Trophoblast cell (in vitro differentiated cells and primary cell): Measurements from ENCODE around the gene MXRA7.

Experiments used
- DNase-seq, 2 donors: peaks; one replicate each; pipeline ENCODE4 v3.0.0-alpha.2; 2016
- H2AFZ ChIP-seq: 2 replicates; pipeline ENCODE4 v1.6.1; 2013; ENCODE audit warnings: low read length, moderate library complexity, mild to moderate bottlenecking; ENCODE audit not compliant: insufficient read depth, poor library complexity
- H2AK5ac ChIP-seq: 2 replicates; pipeline ENCODE4 v1.6.1; 2013; ENCODE audit warnings: mild to moderate bottlenecking, low read length
- H2BK120ac ChIP-seq: 2 replicates; pipeline ENCODE4 v1.6.1; 2013; ENCODE audit warnings: low read length, mild to moderate bottlenecking, moderate library complexity; ENCODE audit not compliant: insufficient read depth, poor library complexity
- H2BK12ac ChIP-seq: 2 replicates; pipeline ENCODE4 v1.6.1; 2013; ENCODE audit warnings: mild to moderate bottlenecking, low read length, moderate library complexity
- H2BK5ac ChIP-seq: 2 replicates; pipeline ENCODE4 v1.6.1; 2013; ENCODE audit warnings: low read length, low read depth, moderate library complexity, mild to moderate bottlenecking; ENCODE audit not compliant: poor library complexity
- H3K14ac ChIP-seq: 2 replicates; pipeline ENCODE4 v1.6.1; 2013; ENCODE audit warnings: mild to moderate bottlenecking, low read length
- H3K18ac ChIP-seq: 2 replicates; pipeline ENCODE4 v1.6.1; 2013; ENCODE audit warnings: mild to moderate bottlenecking, low read length
- H3K23ac ChIP-seq: 2 replicates; pipeline ENCODE4 v1.6.1; 2013; ENCODE audit warnings: low read length
- H3K27ac ChIP-seq: 2 replicates; pipeline ENCODE4 v1.5.1; 2013; ENCODE audit warnings: low read depth, mild to moderate bottlenecking, inconsistent platforms, low read length, moderate library complexity
- H3K27me3 ChIP-seq: 2 replicates; pipeline ENCODE4 v1.6.1; 2013; ENCODE audit warnings: inconsistent platforms, mild to moderate bottlenecking, low read length, moderate library complexity; ENCODE audit not compliant: insufficient read depth
- H3K36me3 ChIP-seq, 2 experiments: 1 replicate in 1 of 2; 2 replicates in 1 of 2; pipeline ENCODE4 v1.6.1; 2013; ENCODE audit warnings: low read length in 2 of 2, mild to moderate bottlenecking in 2 of 2, moderate library complexity in 1 of 2; ENCODE audit not compliant: insufficient read depth in 2 of 2, control insufficient read depth in 1 of 2
- H3K4ac ChIP-seq: 2 replicates; pipeline ENCODE4 v1.6.1; 2013; ENCODE audit warnings: low read depth, mild to moderate bottlenecking, low read length, moderate library complexity
- H3K4me1 ChIP-seq, 2 experiments: 1 replicate in 1 of 2; 2 replicates in 1 of 2; pipeline ENCODE4 v1.6.1; 2013; ENCODE audit warnings: low read length in 2 of 2, mild to moderate bottlenecking in 2 of 2, moderate library complexity in 1 of 2; ENCODE audit not compliant: insufficient read depth in 2 of 2, control insufficient read depth in 1 of 2
- H3K4me2 ChIP-seq: 2 replicates; pipeline ENCODE4 v1.6.1; 2013; ENCODE audit warnings: inconsistent platforms, mild to moderate bottlenecking, low read length, moderate library complexity
- H3K4me3 ChIP-seq: 2 replicates; pipeline ENCODE4 v1.5.1; 2013; ENCODE audit warnings: mild to moderate bottlenecking, low read depth, low read length, inconsistent platforms
- H3K79me1 ChIP-seq: one replicate; pipeline ENCODE4 v1.6.1; 2013; ENCODE audit warnings: low read length
- H3K79me2 ChIP-seq: 2 replicates; pipeline ENCODE4 v1.6.1; 2013; ENCODE audit warnings: low read length, mild to moderate bottlenecking; ENCODE audit not compliant: control insufficient read depth, insufficient read depth, poor library complexity
- H3K9ac ChIP-seq: 2 replicates; pipeline ENCODE4 v1.6.1; 2013; ENCODE audit warnings: mild to moderate bottlenecking, low read length
- H3K9me3 ChIP-seq: 2 replicates; pipeline ENCODE4 v1.6.1; 2013; ENCODE audit warnings: low read depth, mild to moderate bottlenecking, control low read depth, inconsistent platforms, low read length; ENCODE audit not compliant: insufficient read depth
- H4K12ac ChIP-seq: 2 replicates; pipeline ENCODE4 v1.6.1; 2013; ENCODE audit warnings: low read depth, mild to moderate bottlenecking, low read length, moderate library complexity
- H4K8ac ChIP-seq: 2 replicates; pipeline ENCODE4 v1.6.1; 2013; ENCODE audit warnings: low read depth, mild to moderate bottlenecking, low read length, moderate library complexity
- H4K91ac ChIP-seq: one replicate; pipeline ENCODE4 v1.6.1; 2013; ENCODE audit warnings: low read depth, mild to moderate bottlenecking, low read length, moderate library complexity
- WGBS: extraction: QIAGEN DNeasy Blood & Tissue Kit; methylation state at CpG from one replicate; pipeline ENCODE4 v1.1.7; 2013; ENCODE audit warnings: missing lambda C conversion rate; ENCODE audit not compliant: insufficient read length, insufficient coverage; ENCODE audit errors: extremely low coverage; 5-methylcytosine and 5-hydroxymethylcytosine counted together

MXRA7 gene

GRCh38 chr17:76685366-76685765, 25.4 kb downstream of the MXRA7 start:
- Histone ChIP-seq H4K12ac (no peak overlapping the region), H3K4me3 (no peak overlapping the region), H3K36me3 (peaks cover 14 to 21% of the 10 kb centered on the region in 2 experiments), H3K18ac (no peak overlapping the region), H2BK12ac (no peak overlapping the region), H3K4ac (no peak overlapping the region), H2BK5ac (no peak overlapping the region), H3K27ac (no peak overlapping the region), H3K4me2 (no peak overlapping the region), H3K14ac (no peak overlapping the region), H3K9ac (no peak overlapping the region), H3K27me3 (no peaks in the 10 kb centered on the region), H3K9me3 (peaks cover 5% of the 10 kb centered on the region), H2AK5ac (no peak overlapping the region), H2AFZ (no peak overlapping the region), H3K4me1 (peaks cover 15% of the 10 kb centered on the region in 2 experiments), H3K79me2 (no peaks in the 10 kb centered on the region), H4K8ac (no peak overlapping the region), H2BK120ac (no peak overlapping the region), H4K91ac (no peak overlapping the region), H3K79me1 (no peaks in the 10 kb centered on the region), H3K23ac (no peak overlapping the region)
- no peak for DNase-seq
- WGBS: no CpG with 5 or more reads among the region's 12 CpGs

GRCh38 chr17:76684756-76685155, 26.0 kb downstream of the MXRA7 start:
- no peak overlapping the region for H2BK12ac ChIP-seq
- no peaks in the 10 kb centered on the region for H3K79me1 ChIP-seq
- H3K27ac ChIP-seq: no peak overlapping the region
- no CpG with 5 or more reads among the region's 7 CpGs for WGBS
- no peak overlapping the region for H3K23ac ChIP-seq
- H3K4me2 ChIP-seq: no peak overlapping the region
- H2AK5ac ChIP-seq: no peak overlapping the region
- no peak overlapping the region for H3K4ac ChIP-seq
- no peak for DNase-seq
- H3K79me2 ChIP-seq: no peaks in the 10 kb centered on the region
- no peak overlapping the region for H3K9ac ChIP-seq
- no peak overlapping the region for H2BK120ac ChIP-seq
- no peak overlapping the region for H3K14ac ChIP-seq
- no peak overlapping the region for H4K8ac ChIP-seq
- H3K4me3 ChIP-seq: no peak overlapping the region
- peaks cover 5% of the 10 kb centered on the region for H3K9me3 ChIP-seq
- peaks cover 15% of the 10 kb centered on the region in 2 experiments for H3K4me1 ChIP-seq
- no peaks in the 10 kb centered on the region for H3K27me3 ChIP-seq
- no peak overlapping the region for H4K12ac ChIP-seq
- no peak overlapping the region for H2AFZ ChIP-seq
- no peak overlapping the region for H2BK5ac ChIP-seq
- peaks cover 14 to 21% of the 10 kb centered on the region in 2 experiments for H3K36me3 ChIP-seq
- H4K91ac ChIP-seq: no peak overlapping the region
- H3K18ac ChIP-seq: no peak overlapping the region

DNA sequence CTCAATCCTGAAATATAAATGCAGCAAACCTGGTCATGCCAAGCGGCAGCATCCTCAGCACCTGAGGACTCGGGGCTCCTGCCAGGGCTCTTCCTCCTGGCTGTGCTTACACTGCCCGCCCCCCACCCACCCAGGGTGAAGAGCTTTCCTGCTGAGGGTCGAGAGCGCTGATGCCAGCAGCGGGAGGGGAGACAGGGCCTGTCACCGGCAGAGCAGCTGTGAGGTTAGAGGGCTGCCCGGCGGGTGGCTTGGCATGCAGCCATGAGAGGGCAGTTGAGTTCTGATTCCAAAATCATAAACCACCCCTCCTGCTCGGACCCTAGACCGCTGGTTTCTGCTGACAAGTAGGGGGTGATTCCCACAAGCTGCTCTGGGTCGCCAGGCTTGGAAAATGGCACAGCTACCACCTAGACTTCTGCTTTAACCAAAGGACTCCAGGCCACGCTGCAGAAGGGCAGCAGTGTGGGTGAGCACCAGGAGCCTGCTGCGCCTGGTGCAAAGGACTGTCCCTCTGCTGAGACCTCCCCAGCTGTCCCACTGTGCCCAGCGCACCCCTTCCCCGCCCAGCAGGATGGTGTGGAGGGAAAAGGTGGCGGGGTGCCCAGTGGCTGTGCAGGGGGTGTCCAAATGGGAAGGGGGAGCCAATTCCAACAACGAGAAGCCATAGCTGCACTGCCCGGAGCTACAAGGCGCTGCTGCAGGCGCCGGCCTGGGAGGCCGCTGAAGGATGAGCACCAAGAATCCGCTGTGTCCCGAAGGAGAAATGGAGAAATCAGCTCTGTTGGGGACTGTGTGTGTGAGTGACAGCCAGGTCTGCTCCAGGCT, 26.6 kb downstream of the MXRA7 start:
- Histone ChIP-seq H3K9ac (no peak overlapping the region), H3K79me1 (no peaks in the 10 kb centered on the region), H4K8ac (no peak overlapping the region), H2BK12ac (no peak overlapping the region), H2BK120ac (no peak overlapping the region), H4K91ac (no peak overlapping the region), H2AFZ (no peak overlapping the region), H3K18ac (no peak overlapping the region), H3K27ac (no peak overlapping the region), H2AK5ac (no peak overlapping the region), H2BK5ac (no peak overlapping the region), H4K12ac (no peak overlapping the region), H3K4me2 (no peak overlapping the region), H3K4ac (no peak overlapping the region), H3K23ac (no peak overlapping the region), H3K9me3 (peaks cover 5% of the 10 kb centered on the region), H3K79me2 (no peaks in the 10 kb centered on the region), H3K4me3 (no peak overlapping the region), H3K14ac (no peak overlapping the region), H3K36me3 (peaks cover 14 to 21% of the 10 kb centered on the region in 2 experiments), H3K4me1 (peaks cover 15% of the 10 kb centered on the region in 2 experiments), H3K27me3 (no peaks in the 10 kb centered on the region)
- no peak for DNase-seq
- WGBS: no CpG with 5 or more reads among the region's 25 CpGs

GRCh38 chr17:76683011-76683755, 27.6 kb downstream of the MXRA7 start:
- H3K4me2 ChIP-seq: no peak overlapping the region
- H2AFZ ChIP-seq: no peak overlapping the region
- no peaks in the 10 kb centered on the region for H3K79me1 ChIP-seq
- no peak overlapping the region for H2BK12ac ChIP-seq
- no peak overlapping the region for H3K4ac ChIP-seq
- no peak overlapping the region for H3K14ac ChIP-seq
- no peak overlapping the region for H3K27ac ChIP-seq
- H2BK5ac ChIP-seq: no peak overlapping the region
- peaks cover 15% of the 10 kb centered on the region in 2 experiments for H3K4me1 ChIP-seq
- peaks cover 8% of the 10 kb centered on the region for H3K9me3 ChIP-seq
- H4K12ac ChIP-seq: no peak overlapping the region
- H3K36me3 ChIP-seq: peaks cover 14 to 20% of the 10 kb centered on the region in 2 experiments
- H3K4me3 ChIP-seq: no peak overlapping the region
- no peak overlapping the region for H3K9ac ChIP-seq
- H3K18ac ChIP-seq: no peak overlapping the region
- H3K79me2 ChIP-seq: no peaks in the 10 kb centered on the region
- H3K27me3 ChIP-seq: no peaks in the 10 kb centered on the region
- no peak overlapping the region for H4K8ac ChIP-seq
- WGBS: 100% methylated on average over 2 of the region's 18 CpGs
- H2AK5ac ChIP-seq: no peak overlapping the region
- DNase-seq: no peak
- no peak overlapping the region for H3K23ac ChIP-seq
- no peak overlapping the region for H2BK120ac ChIP-seq
- no peak overlapping the region for H4K91ac ChIP-seq
